Heart right ventricle (tissue), 16 donors: Measurements from ENCODE around the gene CCSER2. TPM values are rescaled to one million over a fixed set of nuclear protein-coding genes. Genes with fewer than 3 reads are reported as not detected.
"Not testable (repeated sequence)": the region's sequence is repeated elsewhere in the genome, so short reads cannot be mapped to it uniquely, and the experiment has no call there.

ENCODE experiments used
- ATAC-seq, 8 donors: fragments of 200-7000 bp; cut with Tn5 transposase; one replicate each; pipeline ENCODE4 v1.9.1; 2020; ENCODE audit warnings: mild to moderate bottlenecking in 8 of 8, moderate library complexity in 8 of 8, moderate number of reproducible peaks in 1 of 8
- DNase-seq, 2 donors: peaks; one replicate each; pipeline ENCODE4 v3.0.0-alpha.2; 2020
- H3K27ac ChIP-seq, 10 donors: fragments of 200-600 bp; sonication (generic) in 2 of 10; one replicate each; pipeline versions ENCODE4 v1.5.0 to v1.8.0; 2020 to 2022; ENCODE audit warnings: mild to moderate bottlenecking in 3 of 10
- H3K27me3 ChIP-seq, 7 donors: fragments of 200-600 bp; one replicate each; pipeline ENCODE4 v1.8.0; 2021 to 2022; ENCODE audit warnings: mild to moderate bottlenecking in 2 of 7
- H3K36me3 ChIP-seq, 9 donors: fragments of 200-600 bp; sonication (generic) in 1 of 9; one replicate each; pipeline versions ENCODE4 v1.5.0 to v1.8.0; 2020 to 2022; ENCODE audit warnings: mild to moderate bottlenecking in 2 of 9
- H3K4me1 ChIP-seq, 9 donors: fragments of 200-600 bp; sonication (generic) in 1 of 9; one replicate each; pipeline versions ENCODE4 v1.5.0 to v1.8.0; 2020 to 2022; ENCODE audit warnings: mild to moderate bottlenecking in 4 of 9
- H3K4me3 ChIP-seq, 10 donors: fragments of 200-600 bp; sonication (generic) in 2 of 10; one replicate each; pipeline versions ENCODE4 v1.5.0 to v1.8.0; 2020 to 2022; ENCODE audit warnings: mild to moderate bottlenecking in 7 of 10, moderate library complexity in 2 of 10
- H3K9me3 ChIP-seq, 11 donors: fragments of 200-600 bp in 10 of 11; sonication (generic) in 2 of 11; one replicate each; pipeline versions ENCODE4 v1.5.0 to v1.8.0; 2013 to 2022; ENCODE audit warnings: mild to moderate bottlenecking in 2 of 11, control low read depth in 1 of 11, moderate library complexity in 1 of 11
- WGBS, 2 donors: extraction: QIAGEN DNeasy Blood & Tissue Kit; methylation state at CpG; one replicate each; pipeline ENCODE4 v1.1.7; 2013; ENCODE audit warnings: inconsistent platforms in 1 of 2; 5-methylcytosine and 5-hydroxymethylcytosine counted together
- intact Hi-C, 10 donors: fragments of 100-400 bp; cut with DNase I; formaldehyde crosslinking; loops; one replicate each; pipeline versions ENCODE4 v1.11.1 to v1.14.2; 2022
- polyA plus RNA-seq, 2 donors: library from polyadenylated mRNA; stranded (reverse); fragments of 200-250 nt; gene quantifications; one replicate each; pipeline ENCODE4 v1.2.3, GENCODE V29; 2013
- total RNA-seq, 10 donors: library from RNA; stranded (reverse); fragmentation: NEBNext Ultra II Directional in 3 of 10; extraction: Animal tissue kit (Norgen Biotek cat#: 25700) in 3 of 10; gene quantifications; one replicate each; pipeline versions ENCODE4 v1.2.1 to v1.2.4, GENCODE V29; 2021 to 2023
- TF ChIP-seq, protein P1 (sequence below), 9 donors: fragments of 200-600 bp; sonication (generic) in 2 of 9; IDR thresholded peaks; one replicate each; pipeline versions ENCODE4 v1.5.0 to v1.8.0; 2021 to 2022; ENCODE audit warnings: antibody characterized with exemption in 9 of 9, mild to moderate bottlenecking in 5 of 9, moderate library complexity in 1 of 9
- donor health status: Arrhythmogenic right ventricular cardiomyopathy.
- donor health status: ischemic (EF 13 %, LVEDD 7.1; RV severe dilation, severe dysfunction).
- donor health status: healthy with polysubstance abuse.
- donor health status: DM: no; HTN: yes; CAD: no.
- donor health status: DM: no; HTN: no; CAD: no.
- donor health status: ischemic (EF 25% LVEDD 6.9; RV normal size, moderate dysfunction).
- donor health status: ischemic (EF 25% LVEDD 5.7; RV mildly dilated, moderate dysfunction).
- donor health status: healthy.
- donor health status: DM: yes; HTN: yes; CAD: no.
- donor health status: Ischemic cardiomyopathy.
- donor health status: ischemic (EF 35%, LVEDD 5.7; RV mildly dilated, moderate dysfunction).
- donor health status: nonischemic (EF 11% LVEDD 7.7; RV severe dilation, severe dysfunction).
- donor health status: DM: yes; HTN: yes; CAD: no.
- donor health status: PGD.
- donor health status: ischemic (EF 29% LVEDD 5.4; RV normal size, mild dysfunction).
- donor health status: nonischemic (EF 23%, LVEDD 6.1; RV moderate dilation, normal function).

The CCSER2 gene
- total and polyA plus RNA-seq, 12 donors, result 27.5 to 252 (median 198) TPM

DNA sequence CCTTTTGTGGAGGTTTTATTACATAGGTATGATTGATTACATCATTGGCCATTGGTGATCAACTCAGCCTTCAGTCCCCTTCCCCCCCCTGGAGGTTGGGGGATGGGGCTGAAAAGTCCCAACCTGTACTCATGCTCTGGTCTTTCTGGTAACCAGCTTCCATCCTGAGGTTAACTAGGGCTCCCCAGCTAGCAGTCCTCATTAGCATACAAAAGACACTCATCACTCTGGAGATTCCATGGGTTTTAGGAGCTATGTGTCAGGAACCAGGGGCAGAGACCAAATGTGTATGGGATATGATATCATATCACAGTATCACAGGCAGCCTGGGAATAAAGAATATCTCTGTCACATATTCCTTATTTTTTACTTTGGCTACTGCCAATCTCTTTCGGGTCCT lies 13.6 kb downstream of the CCSER2 start:
- TF ChIP-seq, protein P1, sequence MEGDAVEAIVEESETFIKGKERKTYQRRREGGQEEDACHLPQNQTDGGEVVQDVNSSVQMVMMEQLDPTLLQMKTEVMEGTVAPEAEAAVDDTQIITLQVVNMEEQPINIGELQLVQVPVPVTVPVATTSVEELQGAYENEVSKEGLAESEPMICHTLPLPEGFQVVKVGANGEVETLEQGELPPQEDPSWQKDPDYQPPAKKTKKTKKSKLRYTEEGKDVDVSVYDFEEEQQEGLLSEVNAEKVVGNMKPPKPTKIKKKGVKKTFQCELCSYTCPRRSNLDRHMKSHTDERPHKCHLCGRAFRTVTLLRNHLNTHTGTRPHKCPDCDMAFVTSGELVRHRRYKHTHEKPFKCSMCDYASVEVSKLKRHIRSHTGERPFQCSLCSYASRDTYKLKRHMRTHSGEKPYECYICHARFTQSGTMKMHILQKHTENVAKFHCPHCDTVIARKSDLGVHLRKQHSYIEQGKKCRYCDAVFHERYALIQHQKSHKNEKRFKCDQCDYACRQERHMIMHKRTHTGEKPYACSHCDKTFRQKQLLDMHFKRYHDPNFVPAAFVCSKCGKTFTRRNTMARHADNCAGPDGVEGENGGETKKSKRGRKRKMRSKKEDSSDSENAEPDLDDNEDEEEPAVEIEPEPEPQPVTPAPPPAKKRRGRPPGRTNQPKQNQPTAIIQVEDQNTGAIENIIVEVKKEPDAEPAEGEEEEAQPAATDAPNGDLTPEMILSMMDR (IDR thresholded peaks at IDR 0.05), result no peak
- Histone ChIP-seq H3K36me3 (no peaks in the 10 kb centered on the region), H3K4me3 (no peak overlapping the region), H3K9me3 (no peaks in the 10 kb centered on the region), H3K4me1 (peaks cover 0 to 68% (median 41%) of the 10 kb centered on the region in 9 donors), H3K27me3 (no peaks in the 10 kb centered on the region), H3K27ac (no peak overlapping the region)
- DNase-seq (no peak), ATAC-seq (no peak)
- 40 to 45% methylated on average over 1 of the region's 1 CpG for WGBS, 2 donors
- intact Hi-C loops, result no loop called here

DNA sequence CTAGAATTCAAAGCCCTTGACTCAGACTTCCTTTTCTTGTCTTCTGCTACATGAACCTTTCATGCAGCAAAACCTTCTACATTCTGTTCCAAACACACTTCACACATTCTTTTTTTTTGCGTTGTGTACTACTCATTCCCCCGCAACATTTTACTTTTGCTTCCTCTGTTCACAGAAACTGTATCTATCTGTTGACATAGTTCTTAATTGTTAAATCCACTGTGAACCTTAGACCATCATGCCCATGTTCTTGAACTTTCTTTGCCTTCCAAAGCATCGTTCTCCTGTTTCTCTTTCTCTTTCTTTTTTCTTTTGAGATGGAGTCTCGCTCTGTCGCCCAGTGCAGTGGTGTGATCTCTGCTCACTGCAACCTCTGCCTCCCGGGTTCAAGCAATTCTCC lies 14.2 kb downstream of the CCSER2 start:
- no peak for DNase-seq
- H3K4me3 ChIP-seq, result no peak overlapping the region
- TF ChIP-seq, protein P1 (IDR thresholded peaks at IDR 0.05), result no peak
- no peaks in the 10 kb centered on the region for H3K9me3 ChIP-seq
- 95 to 98% methylated on average over 6 of the region's 6 CpGs for WGBS, 2 donors
- no peak overlapping the region for H3K27ac ChIP-seq
- intact Hi-C loops, result no loop called here
- no peak for ATAC-seq
- H3K36me3 ChIP-seq, result no peaks in the 10 kb centered on the region
- H3K4me1 ChIP-seq, result peaks cover 0 to 62% (median 35%) of the 10 kb centered on the region in 9 donors
- no peaks in the 10 kb centered on the region for H3K27me3 ChIP-seq

DNA sequence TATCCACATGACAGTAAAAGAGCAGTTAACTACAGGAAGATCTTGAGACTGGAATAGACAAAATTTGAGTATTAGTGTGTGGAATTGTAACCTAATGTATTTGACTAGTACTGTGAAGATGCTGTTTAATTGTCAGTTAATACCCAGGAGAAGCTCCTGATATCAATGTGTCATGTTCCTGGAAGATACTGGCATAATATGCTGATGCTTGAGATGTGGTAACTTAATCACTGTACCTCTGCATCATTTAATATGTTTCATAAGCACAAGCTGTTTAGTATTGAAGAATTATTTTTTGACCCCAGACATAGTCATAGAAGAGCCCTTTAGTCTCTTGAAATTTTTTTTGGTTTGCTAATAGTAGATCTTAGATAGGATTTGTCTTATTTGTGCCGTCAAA lies 15.4 kb downstream of the CCSER2 start:
- ATAC-seq (no peak), DNase-seq (no peak)
- Histone ChIP-seq H3K27ac (no peak overlapping the region), H3K27me3 (no peaks in the 10 kb centered on the region), H3K4me3 (no peak overlapping the region), H3K4me1 (peaks cover 0 to 56% (median 34%) of the 10 kb centered on the region in 9 donors), H3K9me3 (no peaks in the 10 kb centered on the region), H3K36me3 (no peaks in the 10 kb centered on the region)
- TF ChIP-seq, protein P1 (IDR thresholded peaks at IDR 0.05), result no peak
- intact Hi-C loops, result loop anchor here in 1 of 10 donors (1.0 kb wide), 1 partner anchor 30 kb away; no protein-coding TSS in a partner anchor
- 81 to 86% methylated on average over 1 of the region's 1 CpG for WGBS, 2 donors

DNA sequence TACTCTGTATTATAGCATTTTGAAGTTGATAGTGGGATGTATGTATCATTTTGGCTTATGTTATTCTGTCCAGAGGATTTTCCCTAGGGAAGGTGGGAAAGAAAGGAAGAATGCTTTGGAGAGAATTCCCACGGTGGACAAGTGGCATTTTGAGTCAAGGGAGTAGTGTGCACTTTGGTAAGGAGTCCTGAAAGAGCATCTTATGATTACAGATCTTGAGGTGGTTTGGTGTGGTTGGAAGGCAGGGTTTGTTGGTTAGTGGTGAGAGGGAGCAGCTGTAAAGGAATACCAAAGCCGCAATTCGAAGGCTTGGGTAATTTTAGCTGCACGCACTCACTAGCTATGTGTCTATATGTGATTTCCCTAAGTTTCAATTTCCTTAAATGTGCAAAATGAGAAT lies 16.1 kb downstream of the CCSER2 start:
- intact Hi-C loops, result no loop called here
- Histone ChIP-seq H3K27ac (no peak overlapping the region), H3K4me3 (no peak overlapping the region), H3K27me3 (no peaks in the 10 kb centered on the region), H3K9me3 (no peaks in the 10 kb centered on the region), H3K4me1 (peaks cover 4 to 59% (median 40%) of the 10 kb centered on the region in 9 donors), H3K36me3 (no peaks in the 10 kb centered on the region)
- ATAC-seq (no peak), DNase-seq (no peak)
- WGBS, 2 donors, result 69 to 71% methylated on average over 4 of the region's 4 CpGs
- TF ChIP-seq, protein P1 (IDR thresholded peaks at IDR 0.05), result no peak

DNA sequence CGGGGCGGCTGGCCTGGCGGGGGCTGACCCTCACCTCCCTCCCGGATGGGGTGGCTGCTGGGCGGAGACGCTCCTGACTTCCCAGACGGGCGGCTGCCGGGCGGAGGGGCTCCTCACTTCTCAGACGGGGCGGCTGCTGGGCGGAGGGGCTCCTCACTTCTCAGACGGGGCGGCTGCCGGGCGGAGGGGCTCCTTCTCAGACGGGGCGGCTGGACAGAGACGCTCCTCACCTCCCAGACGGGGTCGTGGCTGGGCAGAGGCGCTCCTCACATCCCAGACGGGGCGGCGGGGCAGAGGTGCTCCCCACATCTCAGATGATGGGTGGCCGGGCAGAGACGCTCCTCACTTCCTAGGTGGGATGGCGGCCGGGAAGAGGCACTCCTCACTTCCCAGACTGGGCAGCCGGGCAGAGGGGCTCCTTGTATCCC lies 19.2 kb downstream of the CCSER2 start:
- H3K27me3 ChIP-seq, DNase-seq, H3K9me3 ChIP-seq, H3K36me3 ChIP-seq, H3K4me3 ChIP-seq, intact Hi-C loops, ATAC-seq, H3K27ac ChIP-seq: not testable (repeated sequence)
- 98 to 99% methylated on average over 21 to 31 of the region's 31 CpGs for WGBS, 2 donors
- H3K4me1 ChIP-seq, result peaks cover 4 to 78% (median 35%) of the 10 kb centered on the region in 9 donors
